ENCODE data around the gene ARSD. TPM values are rescaled to one million over a fixed set of nuclear protein-coding genes. Genes with fewer than 3 reads are reported as not detected.

The ARSD gene
- total RNA-seq, 2 donors from 2014 or later, result 4.9 to 15.7 TPM

DNA sequence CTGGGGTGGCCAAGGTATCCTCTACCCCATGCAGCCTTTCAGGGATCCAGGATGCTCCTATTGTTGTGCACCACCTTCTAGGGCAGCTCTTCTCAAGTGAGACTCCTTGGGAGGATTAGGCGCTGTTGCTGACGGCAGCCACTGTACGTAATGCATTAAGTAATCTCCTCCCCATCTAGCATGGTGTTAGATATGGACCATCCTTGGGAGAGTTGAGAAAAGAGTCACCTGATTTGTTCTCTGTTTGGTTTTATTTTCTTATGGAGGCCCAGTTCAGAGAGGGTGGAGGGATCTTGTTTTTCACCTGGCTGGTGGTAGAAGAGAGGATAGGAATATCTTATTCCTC, 54.0 kb downstream of the ARSD start:
- H3K36me3 Mint-ChIP-seq (ENCODE audit: low read depth), result peaks cover 61% of the 10 kb centered on the region
- no peak overlapping the region for H3K4me3 Mint-ChIP-seq
- H3K4me1 ChIP-seq (ENCODE audit: control insufficient read depth, insufficient read depth, low read length), result no peaks in the 10 kb centered on the region
- H3K4me1 Mint-ChIP-seq, result peaks cover 6% of the 10 kb centered on the region
- 90% methylated on average over 3 of the region's 3 CpGs; no CpG with 5 or more reads in 1 of the 2 experiments for WGBS, 2 experiments (ENCODE audit: insufficient coverage in 1 of 2, insufficient read length in 1 of 2)
- H3K27ac ChIP-seq (ENCODE audit: low read depth, low read length), result no peak overlapping the region
- no peak overlapping the region for H3K27ac Mint-ChIP-seq
- peaks cover 18% of the 10 kb centered on the region for H3K9me3 Mint-ChIP-seq
- TF ChIP-seq, protein P1, sequence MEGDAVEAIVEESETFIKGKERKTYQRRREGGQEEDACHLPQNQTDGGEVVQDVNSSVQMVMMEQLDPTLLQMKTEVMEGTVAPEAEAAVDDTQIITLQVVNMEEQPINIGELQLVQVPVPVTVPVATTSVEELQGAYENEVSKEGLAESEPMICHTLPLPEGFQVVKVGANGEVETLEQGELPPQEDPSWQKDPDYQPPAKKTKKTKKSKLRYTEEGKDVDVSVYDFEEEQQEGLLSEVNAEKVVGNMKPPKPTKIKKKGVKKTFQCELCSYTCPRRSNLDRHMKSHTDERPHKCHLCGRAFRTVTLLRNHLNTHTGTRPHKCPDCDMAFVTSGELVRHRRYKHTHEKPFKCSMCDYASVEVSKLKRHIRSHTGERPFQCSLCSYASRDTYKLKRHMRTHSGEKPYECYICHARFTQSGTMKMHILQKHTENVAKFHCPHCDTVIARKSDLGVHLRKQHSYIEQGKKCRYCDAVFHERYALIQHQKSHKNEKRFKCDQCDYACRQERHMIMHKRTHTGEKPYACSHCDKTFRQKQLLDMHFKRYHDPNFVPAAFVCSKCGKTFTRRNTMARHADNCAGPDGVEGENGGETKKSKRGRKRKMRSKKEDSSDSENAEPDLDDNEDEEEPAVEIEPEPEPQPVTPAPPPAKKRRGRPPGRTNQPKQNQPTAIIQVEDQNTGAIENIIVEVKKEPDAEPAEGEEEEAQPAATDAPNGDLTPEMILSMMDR (conservative IDR thresholded peaks at IDR 0.05), result no peak
- H3K36me3 ChIP-seq (ENCODE audit: control insufficient read depth, insufficient read depth, low read length), result peaks cover 16% of the 10 kb centered on the region
- no peaks in the 10 kb centered on the region for H3K27me3 Mint-ChIP-seq (ENCODE audit: insufficient read depth)
- H3K4me3 ChIP-seq (ENCODE audit: low read length), result no peak overlapping the region
- DNase-seq, result no peak
- peaks cover 9% of the 10 kb centered on the region for H3K9me3 ChIP-seq (ENCODE audit: control insufficient read depth, low read length)
- H3K9ac ChIP-seq (ENCODE audit: extremely low read depth, low read length, poor library complexity, severe bottlenecking), result no peak overlapping the region
- no peaks in the 10 kb centered on the region for H3K27me3 ChIP-seq (ENCODE audit: control insufficient read depth, insufficient read depth, low read length, poor library complexity, severe bottlenecking)

DNA sequence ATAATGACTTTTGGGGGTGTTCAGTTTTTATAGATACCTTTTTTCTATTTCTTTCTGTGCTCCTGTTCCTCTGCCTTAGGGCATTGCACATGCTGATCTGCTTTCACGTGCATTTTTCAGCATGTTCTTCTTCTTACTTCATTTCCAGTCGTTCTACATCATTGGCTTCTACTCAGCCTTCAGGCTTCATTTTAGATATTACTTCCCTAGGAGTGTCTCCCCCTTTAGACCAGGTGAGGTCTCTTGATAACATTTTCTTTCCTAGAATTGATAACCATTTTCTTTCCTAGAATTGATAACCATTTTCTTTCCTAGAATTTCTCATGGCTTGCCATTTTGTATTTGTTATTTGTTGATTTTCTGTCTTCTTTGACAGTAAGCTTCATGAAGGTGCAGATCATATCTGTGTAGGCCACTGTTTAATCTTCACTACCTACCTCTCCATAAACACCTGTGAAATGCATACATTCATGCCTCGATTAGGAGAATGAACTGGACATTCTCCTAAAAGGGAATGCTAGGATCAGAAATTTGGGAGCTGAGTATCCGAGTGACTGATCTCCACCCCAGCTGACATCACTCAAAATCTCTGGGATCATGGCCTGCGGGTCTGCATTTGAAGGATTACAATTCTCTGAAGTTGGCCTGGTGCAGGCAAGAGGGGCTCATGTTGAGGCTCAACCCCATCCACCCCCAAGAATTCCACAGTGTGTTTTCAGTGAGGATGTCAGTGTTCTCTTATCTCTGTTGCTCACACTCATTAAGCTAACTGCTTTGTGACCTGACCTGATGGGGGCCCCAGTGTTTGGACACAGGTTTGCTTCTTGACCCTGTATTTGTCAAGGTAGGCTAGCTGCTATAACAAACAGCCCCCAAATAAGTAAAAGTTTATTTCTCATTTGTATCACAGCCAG, 54.7 kb downstream of the ARSD start:
- TF ChIP-seq, protein P1 (conservative IDR thresholded peaks at IDR 0.05), result no peak
- Histone ChIP-seq H3K9me3 (ENCODE audit: control insufficient read depth, low read length) (peaks cover 9% of the 10 kb centered on the region), H3K4me3 (ENCODE audit: low read length) (no peak overlapping the region), H3K27me3 (ENCODE audit: control insufficient read depth, insufficient read depth, low read length, poor library complexity, severe bottlenecking) (no peaks in the 10 kb centered on the region), H3K36me3 (ENCODE audit: control insufficient read depth, insufficient read depth, low read length) (peaks cover 16% of the 10 kb centered on the region), H3K9ac (ENCODE audit: extremely low read depth, low read length, poor library complexity, severe bottlenecking) (no peak overlapping the region), H3K4me1 (ENCODE audit: control insufficient read depth, insufficient read depth, low read length) (no peaks in the 10 kb centered on the region), H3K27ac (ENCODE audit: low read depth, low read length) (no peak overlapping the region)
- Mint-ChIP-seq H3K4me1 (peaks cover 6% of the 10 kb centered on the region), H3K27me3 (ENCODE audit: insufficient read depth) (no peaks in the 10 kb centered on the region), H3K4me3 (no peak overlapping the region), H3K9me3 (peaks cover 18% of the 10 kb centered on the region), H3K27ac (no peak overlapping the region), H3K36me3 (ENCODE audit: low read depth) (peaks cover 59% of the 10 kb centered on the region)
- no peak for DNase-seq
- 89 to 100% methylated on average over 1 to 5 of the region's 5 CpGs for WGBS, 2 experiments (ENCODE audit: insufficient coverage in 1 of 2, insufficient read length in 1 of 2)

- peaks cover 67% of the 10 kb centered on the region for H3K36me3 Mint-ChIP-seq (ENCODE audit: low read depth)
- H3K27ac ChIP-seq (ENCODE audit: low read depth, low read length), result no peak overlapping the region
Observed at GRCh38 chrX:2872671-2873277, 56.4 kb downstream of the ARSD start.

More at GRCh38 chrX:2872671-2873277, 56.4 kb downstream of the ARSD start:
- Histone ChIP-seq H3K36me3 (ENCODE audit: control insufficient read depth, insufficient read depth, low read length) (peaks cover 25% of the 10 kb centered on the region), H3K9me3 (ENCODE audit: control insufficient read depth, low read length) (peaks cover 9% of the 10 kb centered on the region), H3K4me1 (ENCODE audit: control insufficient read depth, insufficient read depth, low read length) (no peaks in the 10 kb centered on the region), H3K27me3 (ENCODE audit: control insufficient read depth, insufficient read depth, low read length, poor library complexity, severe bottlenecking) (no peaks in the 10 kb centered on the region), H3K9ac (ENCODE audit: extremely low read depth, low read length, poor library complexity, severe bottlenecking) (no peak overlapping the region), H3K4me3 (ENCODE audit: low read length) (no peak overlapping the region)
- Mint-ChIP-seq H3K27me3 (ENCODE audit: insufficient read depth) (no peaks in the 10 kb centered on the region), H3K4me1 (peaks cover 6% of the 10 kb centered on the region), H3K27ac (no peak overlapping the region), H3K9me3 (peaks cover 18% of the 10 kb centered on the region), H3K4me3 (no peak overlapping the region)
- 91 to 97% methylated on average over 4 to 6 of the region's 7 CpGs for WGBS, 2 experiments (ENCODE audit: insufficient coverage in 1 of 2, insufficient read length in 1 of 2)
- DNase-seq, result no peak
- TF ChIP-seq, protein P1 (conservative IDR thresholded peaks at IDR 0.05), result no peak

All from endodermal cell (in vitro differentiated cells).